Measurements from ENCODE around the gene POMT1. TPM values are rescaled to one million over a fixed set of nuclear protein-coding genes. Genes with fewer than 3 reads are reported as not detected.

The POMT1 gene
- total and polyA plus RNA-seq, 2 experiments from 2014 or later: 20.2 to 32.4 TPM

- Mint-ChIP-seq H3K4me1 (0 out of 3 replicates have a peak, but pooled peaks cover 2% of the 10 kb centered on the region), H3K9me3 (no peaks in the 10 kb centered on the region), H3K27me3 (ENCODE audit: insufficient read depth, low read depth, poor library complexity) (peaks cover 37% of the 10 kb centered on the region), H3K36me3 (ENCODE audit: low read depth) (peaks cover 96% of the 10 kb centered on the region), H3K4me3 (no peak overlapping the region), H3K27ac (peak overlapping the region; percentile 68; the same call in 1 of the 2 replicates)
- ATAC-seq: peak; percentile 8
- Histone ChIP-seq H3K36me3 (ENCODE audit: insufficient read depth) (peaks cover 82% of the 10 kb centered on the region), H3K4me2 (no peak overlapping the region), H3K4me3 (no peak overlapping the region), H3K27ac (ENCODE audit: low read depth) (0 out of 2 replicates have a peak overlapping the region, but pooled peaks have one; percentile 50), H3K4me1 (ENCODE audit: insufficient read depth) (no peaks in the 10 kb centered on the region), H3K9me2 (ENCODE audit: insufficient read depth) (no peaks in the 10 kb centered on the region), H4K20me1 (replicated peaks; ENCODE audit: insufficient read depth) (peaks cover 15% of the 10 kb centered on the region), H2AFZ (no peak overlapping the region), H3F3A (replicated peaks; ENCODE audit: low read depth) (peaks cover 52% of the 10 kb centered on the region), H3K79me2 (replicated peaks; ENCODE audit: insufficient read depth) (peaks cover 39% of the 10 kb centered on the region), H3K27me3 (ENCODE audit: insufficient read depth) (no peaks in the 10 kb centered on the region)
- no peak for DNase-seq (ENCODE audit: low spot score)
- TF ChIP-seq POLR2AphosphoS5 (IDR thresholded peaks at IDR 0.05; ENCODE audit: low read depth): no peak
- TF ChIP-seq CREB1 (CRISPR knock-in tag; IDR thresholded peaks at IDR 0.05; ENCODE audit: low read depth): no peak
- TF ChIP-seq ZNF462 (CRISPR knock-in tag; IDR thresholded peaks at IDR 0.05): no peak
- no peak for TF ChIP-seq CTCF (conservative IDR thresholded peaks at IDR 0.05; ENCODE audit: low read depth in 2 of 2)
- no peak for TF ChIP-seq EZH2 (IDR thresholded peaks at IDR 0.05; ENCODE audit: low read depth, unreplicated experiment)
- TF ChIP-seq STAT1 (IDR thresholded peaks at IDR 0.05; ENCODE audit: unreplicated experiment): no peak
- TF ChIP-seq ZNF114 (CRISPR knock-in tag; IDR thresholded peaks at IDR 0.05): no peak
- TF ChIP-seq EZH2phosphoT487 (IDR thresholded peaks at IDR 0.05; ENCODE audit: unreplicated experiment): no peak
- no peak for TF ChIP-seq ETS1 (IDR thresholded peaks at IDR 0.05)
- no peak for TF ChIP-seq ZNF331 (CRISPR knock-in tag; IDR thresholded peaks at IDR 0.05; ENCODE audit: low read depth)
- TF ChIP-seq JUNB (IDR thresholded peaks at IDR 0.05; ENCODE audit: unreplicated experiment): no peak
- TF ChIP-seq NANOG (IDR thresholded peaks at IDR 0.05; ENCODE audit: borderline replicate concordance): no peak
Observed at GRCh38 chr9:131477816-131478419, 24.8 kb upstream of the POMT1 start.

Measured in GM23338 (cell line).